K562 (cell line): ENCODE measurements around the gene MYL3.

ENCODE experiments used
- TF ChIP-seq, protein P1 (sequence below), 3 experiments: IDR thresholded peaks in 2 of 3; conservative IDR thresholded peaks in 1 of 3; 2 replicates each; pipeline ENCODE4 v1.5.1; 2011 to 2012; ENCODE audit warnings: low read length in 3 of 3, mild to moderate bottlenecking in 3 of 3, control low read depth in 2 of 3, improper control_type of control experiment in 1 of 3, inconsistent platforms in 1 of 3, low read depth in 1 of 3, mixed read lengths in 1 of 3, moderate library complexity in 1 of 3; ENCODE audit not compliant: insufficient read depth in 2 of 3
- TF ChIP-seq, protein P2 (sequence below): fragments of 450-650 bp; formaldehyde crosslinking; IDR thresholded peaks from 2 replicates; pipeline ENCODE4 v1.4.0; 2022; ENCODE audit warnings: missing genetic modification characterization

DNA sequence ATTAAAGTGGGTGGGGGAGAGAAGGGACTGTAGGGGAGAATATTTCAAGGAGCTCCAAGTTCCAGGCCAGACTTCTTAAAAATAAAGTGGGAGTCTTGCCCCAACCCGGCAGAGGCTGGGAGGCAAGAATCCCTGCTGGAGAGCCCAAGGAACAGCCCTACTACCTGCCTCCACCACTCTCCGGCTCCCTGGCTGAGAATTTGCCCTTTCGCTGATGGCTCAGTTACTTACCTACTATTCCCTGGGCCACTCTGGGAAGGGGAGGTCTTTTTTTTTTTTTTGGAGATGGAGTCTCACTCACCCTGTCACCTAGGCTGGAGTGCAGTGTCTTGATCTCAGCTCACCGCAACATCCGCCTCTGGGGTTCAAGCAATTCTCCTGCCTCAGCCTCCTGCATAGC lies 15.5 kb downstream of the MYL3 start:
- TF ChIP-seq, protein P1, sequence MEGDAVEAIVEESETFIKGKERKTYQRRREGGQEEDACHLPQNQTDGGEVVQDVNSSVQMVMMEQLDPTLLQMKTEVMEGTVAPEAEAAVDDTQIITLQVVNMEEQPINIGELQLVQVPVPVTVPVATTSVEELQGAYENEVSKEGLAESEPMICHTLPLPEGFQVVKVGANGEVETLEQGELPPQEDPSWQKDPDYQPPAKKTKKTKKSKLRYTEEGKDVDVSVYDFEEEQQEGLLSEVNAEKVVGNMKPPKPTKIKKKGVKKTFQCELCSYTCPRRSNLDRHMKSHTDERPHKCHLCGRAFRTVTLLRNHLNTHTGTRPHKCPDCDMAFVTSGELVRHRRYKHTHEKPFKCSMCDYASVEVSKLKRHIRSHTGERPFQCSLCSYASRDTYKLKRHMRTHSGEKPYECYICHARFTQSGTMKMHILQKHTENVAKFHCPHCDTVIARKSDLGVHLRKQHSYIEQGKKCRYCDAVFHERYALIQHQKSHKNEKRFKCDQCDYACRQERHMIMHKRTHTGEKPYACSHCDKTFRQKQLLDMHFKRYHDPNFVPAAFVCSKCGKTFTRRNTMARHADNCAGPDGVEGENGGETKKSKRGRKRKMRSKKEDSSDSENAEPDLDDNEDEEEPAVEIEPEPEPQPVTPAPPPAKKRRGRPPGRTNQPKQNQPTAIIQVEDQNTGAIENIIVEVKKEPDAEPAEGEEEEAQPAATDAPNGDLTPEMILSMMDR (IDR thresholded peaks at IDR 0.05 in 2 of 3, conservative IDR thresholded peaks at IDR 0.05 in 1 of 3; ENCODE audit: insufficient read depth in 2 of 3, low read depth in 1 of 3, low read length in 3 of 3): no peak
- TF ChIP-seq, protein P2, sequence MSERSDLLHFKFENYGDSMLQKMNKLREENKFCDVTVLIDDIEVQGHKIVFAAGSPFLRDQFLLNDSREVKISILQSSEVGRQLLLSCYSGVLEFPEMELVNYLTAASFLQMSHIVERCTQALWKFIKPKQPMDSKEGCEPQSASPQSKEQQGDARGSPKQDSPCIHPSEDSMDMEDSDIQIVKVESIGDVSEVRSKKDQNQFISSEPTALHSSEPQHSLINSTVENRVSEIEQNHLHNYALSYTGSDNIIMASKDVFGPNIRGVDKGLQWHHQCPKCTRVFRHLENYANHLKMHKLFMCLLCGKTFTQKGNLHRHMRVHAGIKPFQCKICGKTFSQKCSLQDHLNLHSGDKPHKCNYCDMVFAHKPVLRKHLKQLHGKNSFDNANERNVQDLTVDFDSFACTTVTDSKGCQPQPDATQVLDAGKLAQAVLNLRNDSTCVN (CRISPR knock-in tag): no peak
